NCI-H1105 (cell line): Measurements from ENCODE around the gene SAMD10.

Experiments
- DNase-seq: peaks from one replicate; lab custom pipeline; 2025; lab: John Stamatoyannopoulos, UW

The SAMD10 gene

DNA sequence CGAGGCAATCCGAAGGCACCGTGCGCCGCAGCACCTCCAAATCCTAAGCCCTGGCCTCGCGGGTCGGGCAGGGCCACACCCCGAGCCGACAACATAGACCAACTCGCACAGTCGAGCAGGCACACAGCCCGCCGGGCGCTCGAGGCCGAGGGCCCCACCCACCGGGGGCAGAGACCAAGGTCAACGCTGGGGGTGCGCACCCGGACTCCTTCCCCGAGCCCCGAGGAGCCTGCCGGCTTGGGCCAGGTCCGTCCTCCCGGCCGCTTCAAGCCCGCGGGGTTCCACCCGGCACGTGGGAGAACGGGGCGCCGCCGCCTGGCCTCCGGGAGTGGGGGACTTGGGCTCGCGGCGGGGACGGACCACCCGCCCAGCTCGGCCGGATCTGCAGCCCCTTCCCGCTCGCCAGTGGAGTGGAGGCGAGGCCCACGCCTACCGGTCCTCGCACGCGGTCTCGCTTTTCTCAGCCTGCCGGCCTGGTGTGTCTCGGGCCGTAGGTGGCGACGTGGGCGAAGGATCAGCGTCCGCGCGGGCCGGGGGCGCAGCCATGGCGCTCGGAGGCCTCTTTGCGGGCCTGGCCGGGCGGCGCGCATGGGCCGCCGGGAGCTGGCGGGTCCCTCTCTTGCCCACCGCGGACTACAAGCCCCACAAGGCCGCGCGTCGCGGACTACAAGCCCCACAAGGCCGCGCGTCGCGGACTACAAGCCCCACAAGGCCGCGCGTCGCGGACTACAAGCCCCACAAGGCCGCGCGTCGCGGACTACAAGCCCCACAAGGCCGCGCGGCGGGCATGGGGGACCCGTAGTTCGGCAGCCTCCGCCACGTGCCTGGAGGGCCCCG, 23.4 kb downstream of the SAMD10 start, which contains the start of gene UCKL1:
Gene UCKL1, minus strand, starts transcription at position 590 of the 837 bp plus-strand sequence. Its CDS starts 44 bp downstream, at position 546.
- peak; percentile 91 for DNase-seq

DNA sequence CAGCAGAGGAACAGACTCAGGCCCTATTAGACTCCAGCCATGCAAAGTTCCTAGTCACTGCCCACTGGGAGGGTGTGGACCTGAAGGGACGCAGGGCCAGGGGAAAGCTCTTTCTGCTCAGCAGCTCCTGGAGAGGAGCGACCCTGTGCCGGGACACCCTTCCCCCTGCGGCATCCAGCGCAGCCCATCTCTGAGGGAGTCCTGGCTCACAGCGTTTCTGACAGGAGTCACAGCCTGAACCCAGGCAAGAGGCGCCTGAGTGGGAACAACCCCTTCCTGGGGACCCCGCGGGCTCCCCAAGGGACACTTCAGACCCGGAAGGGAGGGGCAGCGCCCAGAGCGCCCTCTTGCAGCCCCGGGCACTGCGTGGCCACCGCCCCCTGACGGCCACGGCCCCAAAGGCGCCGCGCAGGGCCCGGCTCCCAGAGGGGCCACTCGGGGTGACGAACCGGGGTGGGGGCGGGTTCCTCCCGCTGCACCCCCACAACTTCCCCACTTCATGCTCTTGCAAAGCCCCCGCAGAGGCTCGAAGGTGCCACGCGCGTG, 24.1 kb downstream of the SAMD10 start:
- no peak for DNase-seq

DNA sequence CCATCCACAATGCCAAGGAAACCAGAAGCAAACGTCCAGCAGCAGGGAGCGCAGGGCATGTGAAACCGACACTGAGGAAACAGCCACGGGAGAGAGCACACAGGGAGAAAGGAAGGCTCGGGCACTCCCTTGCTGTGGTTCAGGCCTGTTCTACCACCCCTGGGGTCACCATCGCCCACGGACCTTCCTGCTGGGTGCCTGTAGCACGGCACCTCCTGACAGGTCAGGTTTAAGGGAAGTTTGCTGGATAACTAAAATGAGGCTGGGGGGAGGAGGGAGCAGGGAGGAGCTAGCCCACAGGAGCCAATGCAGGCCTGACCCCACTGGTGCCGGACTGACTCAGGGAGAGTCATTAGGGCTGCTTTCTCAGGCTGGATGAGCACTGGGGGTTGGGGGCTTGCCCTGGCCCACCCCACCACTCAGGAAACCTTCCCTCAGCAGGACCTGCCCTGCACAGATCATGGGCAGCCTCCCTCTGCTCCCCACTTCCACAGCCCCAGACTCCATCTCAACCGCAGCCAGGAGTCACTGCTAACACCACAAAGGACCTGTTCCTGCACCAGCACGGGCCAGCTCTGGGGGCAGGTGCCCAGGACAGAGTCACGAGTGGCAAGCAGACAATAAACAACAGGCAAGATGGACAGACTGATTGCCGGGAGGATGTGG, 25.5 kb downstream of the SAMD10 start:
- DNase-seq = no peak

DNA sequence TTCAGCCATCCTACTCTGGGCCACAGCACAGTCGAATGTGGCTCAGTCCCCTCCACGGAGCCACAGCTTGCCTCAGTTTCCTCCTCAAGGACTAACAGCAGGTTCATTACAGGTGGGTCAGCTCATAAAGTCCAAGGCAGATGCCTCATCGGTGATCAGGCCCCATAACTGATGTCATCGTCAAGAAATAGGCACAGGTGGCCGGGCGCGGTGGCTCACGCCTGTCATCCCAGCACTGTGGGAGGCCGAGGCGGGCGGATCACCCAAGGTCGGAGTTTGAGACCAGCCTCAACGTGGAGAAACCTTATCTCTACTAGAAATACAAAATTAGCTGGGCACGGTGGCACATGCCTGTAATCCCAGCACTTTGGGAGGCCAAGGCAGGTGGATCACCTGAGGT, 26.7 kb downstream of the SAMD10 start:
- no peak for DNase-seq

DNA sequence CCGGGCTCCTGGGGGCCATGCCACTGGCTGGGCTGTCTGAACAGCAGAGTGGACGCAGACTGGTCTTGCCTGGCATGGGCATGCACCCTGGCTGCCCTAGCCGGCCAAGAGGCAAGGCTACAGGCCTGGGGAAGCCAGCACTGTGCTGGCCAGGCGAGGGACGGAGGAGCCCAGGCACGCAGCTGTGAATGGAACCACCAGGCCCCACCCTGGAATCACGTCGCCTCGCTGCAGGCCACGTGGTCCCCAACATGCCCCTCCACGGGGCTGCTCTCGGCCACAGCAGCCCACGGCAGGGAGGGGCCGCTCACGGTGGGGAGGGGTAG, 27.3 kb downstream of the SAMD10 start:
- no peak for DNase-seq

DNA sequence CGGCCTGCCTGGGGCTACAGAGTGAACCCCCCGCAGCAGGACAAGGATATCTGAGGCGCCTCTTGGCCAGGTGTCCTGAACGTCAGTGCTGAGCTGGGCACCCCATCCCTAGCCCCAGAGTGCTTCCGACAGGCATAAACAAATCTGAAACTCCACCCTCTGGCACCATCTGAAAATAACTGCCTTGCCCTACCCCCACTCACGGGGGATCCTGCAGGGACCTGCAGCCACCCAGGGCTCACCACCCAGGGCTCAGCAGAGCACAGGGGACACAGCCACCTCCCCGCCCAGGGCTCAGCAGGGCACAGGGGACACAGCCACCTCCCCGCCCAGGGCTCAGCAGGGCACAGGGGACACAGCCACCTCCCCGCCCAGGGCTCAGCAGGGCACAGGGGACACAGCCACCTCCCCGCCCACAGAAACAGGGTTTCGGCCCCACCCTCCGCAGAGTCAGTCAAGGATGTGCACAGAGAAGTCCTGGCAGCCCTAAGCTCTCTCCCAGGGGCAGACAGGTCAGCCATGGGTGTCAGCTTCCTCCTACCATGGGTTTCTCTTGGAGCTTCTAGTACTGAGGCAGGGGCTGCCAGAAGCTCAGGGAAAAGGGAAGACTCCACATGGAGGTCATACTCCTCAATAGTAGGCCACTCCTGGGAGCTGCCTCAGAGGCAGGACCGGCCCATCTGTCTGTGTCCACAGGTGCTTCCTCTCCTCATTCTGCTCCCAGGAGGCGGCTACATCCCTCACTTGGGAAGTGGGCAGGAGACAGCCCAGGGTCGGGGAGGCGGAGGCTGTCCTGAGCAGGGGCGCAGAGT, 27.8 kb downstream of the SAMD10 start:
- no peak for DNase-seq

DNA sequence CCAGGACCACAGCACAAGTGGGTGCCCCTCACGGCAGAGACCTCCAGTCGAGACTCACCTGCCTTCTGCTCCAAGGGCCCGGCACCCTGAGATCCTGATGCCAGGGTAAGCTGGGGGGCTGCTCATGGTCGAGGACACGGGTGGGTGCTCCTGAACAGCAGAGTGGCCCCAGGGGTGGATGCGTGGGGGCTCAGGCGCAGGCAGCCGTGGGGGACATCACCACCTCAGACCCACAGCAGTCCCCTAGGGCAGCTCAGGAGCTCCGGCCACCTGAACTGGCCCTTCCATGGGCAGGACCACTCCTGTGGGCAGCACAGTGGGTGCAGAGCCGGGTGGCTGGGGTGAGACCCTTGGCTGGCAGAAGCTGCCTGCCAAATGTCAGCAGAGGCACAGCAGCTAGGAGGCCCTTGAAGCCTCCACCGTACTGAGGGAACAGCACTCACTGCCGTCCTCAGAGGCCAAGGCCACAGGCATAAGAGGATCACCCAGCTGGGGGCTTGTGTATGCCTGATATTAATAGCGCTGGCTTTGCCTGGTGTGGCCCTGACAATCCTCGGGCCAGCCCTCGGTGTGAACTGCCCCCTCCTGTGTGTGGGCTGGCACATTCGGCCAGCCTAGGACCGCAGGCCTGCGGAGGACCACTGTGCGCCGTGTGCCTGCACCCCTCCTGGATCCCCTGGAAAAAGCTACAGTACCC, 28.6 kb downstream of the SAMD10 start:
- no peak for DNase-seq

DNA sequence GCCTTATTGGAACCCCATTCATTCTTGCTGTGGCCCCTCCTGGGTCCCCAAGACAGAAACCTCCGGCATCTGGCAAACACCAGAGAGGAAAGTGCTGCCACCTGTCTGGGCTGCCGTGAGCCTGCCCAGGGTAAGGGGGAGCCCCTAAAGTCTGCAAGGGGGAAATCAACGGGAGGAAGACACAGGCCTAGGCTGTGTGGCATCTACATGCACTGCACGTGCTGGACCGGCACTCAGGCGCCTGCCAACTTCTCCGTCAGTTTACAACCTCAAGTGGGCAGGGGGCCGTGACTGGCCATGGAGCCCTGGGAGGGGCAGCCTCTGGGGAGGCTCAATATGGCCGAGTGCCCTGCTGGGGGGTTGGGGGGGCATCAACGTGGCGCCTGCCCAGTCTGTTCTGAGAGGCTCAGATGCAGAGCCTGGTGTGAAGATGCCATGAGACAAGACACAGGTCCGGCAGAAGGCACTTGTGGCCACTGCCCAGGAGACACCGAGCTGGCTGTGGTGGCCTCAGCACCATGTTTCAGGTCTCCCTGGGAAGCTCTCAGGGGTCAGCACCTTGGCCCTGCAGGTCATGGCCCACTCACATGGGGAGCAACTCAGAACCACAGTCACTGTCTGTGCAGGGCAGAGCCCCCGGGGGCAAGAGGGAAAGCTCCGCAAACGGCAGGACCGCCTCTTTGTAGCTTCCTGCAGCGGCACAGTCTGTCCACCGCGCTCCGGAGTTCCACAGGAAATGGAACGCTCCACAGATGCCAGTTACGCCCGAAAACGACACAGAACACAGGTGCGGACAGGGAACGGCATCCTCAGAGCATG, 31.6 kb downstream of the SAMD10 start:
- no peak for DNase-seq

DNA sequence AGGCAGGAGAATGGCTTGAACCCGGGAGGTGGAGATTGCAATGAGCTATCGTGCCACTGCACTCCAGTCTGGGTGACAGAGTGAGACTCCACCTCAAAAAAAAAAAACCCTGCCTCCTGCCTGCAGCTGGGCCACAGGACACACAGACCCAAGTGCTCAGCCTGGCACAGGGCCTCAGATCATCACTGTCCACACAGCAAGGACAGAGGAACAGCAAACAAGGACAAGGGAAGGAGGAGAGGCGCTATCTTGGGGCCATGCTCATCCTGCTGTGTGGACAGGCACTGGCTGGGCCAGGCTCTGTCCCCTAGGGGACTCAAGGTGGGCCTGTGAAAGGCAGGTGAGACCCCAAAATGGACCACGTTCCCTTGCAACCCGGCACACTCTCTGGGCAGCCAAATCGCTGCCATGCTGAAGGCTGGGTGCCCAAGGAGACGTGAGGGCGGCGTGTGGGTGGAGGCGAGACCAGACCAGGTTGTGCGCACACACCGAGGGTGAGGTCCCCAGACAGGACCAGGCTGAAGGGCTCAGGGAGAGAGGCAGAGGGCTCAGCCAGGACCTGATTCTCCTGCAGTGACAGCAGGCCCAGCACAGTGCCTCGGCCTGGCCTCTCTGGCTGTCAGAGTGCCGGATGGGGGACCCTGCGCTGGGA, 32.3 kb downstream of the SAMD10 start:
- no peak for DNase-seq

DNA sequence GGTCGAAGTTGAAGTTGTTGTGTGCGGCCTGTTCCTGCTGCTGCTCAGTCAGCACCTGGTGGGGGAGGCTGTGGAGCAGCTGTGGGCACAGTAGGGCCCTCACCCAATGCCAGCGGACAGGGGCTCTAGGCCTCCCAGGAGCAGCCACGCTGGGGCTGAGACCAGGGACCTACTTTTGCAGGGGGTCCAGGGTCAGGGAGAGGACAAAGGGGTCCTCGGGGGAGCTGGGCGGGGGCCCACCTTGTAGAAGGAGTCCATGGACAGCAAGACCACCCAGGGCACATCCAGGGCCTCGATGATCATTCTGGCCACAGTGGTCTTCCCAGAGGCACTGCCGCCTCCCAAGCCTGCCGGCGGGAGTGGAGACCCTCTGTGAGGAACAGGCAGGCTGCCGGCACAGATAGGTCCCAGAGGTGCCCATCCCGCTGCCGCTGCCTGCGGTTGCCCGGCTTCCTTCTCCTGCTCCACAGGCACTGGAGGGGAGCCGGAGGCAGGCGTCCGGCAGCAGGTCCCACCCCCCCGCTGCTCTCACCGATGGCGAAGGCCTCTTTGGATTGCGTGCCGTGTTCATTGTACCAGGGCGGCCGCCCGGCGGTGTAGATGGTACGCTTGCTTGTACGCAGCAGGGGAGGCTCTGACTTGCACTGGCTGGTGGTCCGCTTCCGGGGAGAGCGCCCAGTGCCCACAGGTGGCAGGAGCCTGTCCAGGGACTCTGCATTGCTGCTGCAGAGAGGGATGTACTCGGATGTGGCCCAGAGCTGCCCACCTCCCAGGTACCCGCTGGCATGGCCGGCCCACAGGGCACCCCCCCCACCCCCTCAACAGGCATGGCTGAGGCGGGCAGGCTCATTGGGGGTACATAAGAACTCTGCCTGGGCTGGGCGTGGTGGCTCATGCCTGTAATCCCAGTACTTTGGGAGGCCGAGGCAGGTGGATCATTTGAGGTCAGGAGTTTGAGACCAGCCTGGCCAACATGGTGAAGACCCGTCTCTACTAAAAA, 33.2 kb downstream of the SAMD10 start:
- DNase-seq = no peak

DNA sequence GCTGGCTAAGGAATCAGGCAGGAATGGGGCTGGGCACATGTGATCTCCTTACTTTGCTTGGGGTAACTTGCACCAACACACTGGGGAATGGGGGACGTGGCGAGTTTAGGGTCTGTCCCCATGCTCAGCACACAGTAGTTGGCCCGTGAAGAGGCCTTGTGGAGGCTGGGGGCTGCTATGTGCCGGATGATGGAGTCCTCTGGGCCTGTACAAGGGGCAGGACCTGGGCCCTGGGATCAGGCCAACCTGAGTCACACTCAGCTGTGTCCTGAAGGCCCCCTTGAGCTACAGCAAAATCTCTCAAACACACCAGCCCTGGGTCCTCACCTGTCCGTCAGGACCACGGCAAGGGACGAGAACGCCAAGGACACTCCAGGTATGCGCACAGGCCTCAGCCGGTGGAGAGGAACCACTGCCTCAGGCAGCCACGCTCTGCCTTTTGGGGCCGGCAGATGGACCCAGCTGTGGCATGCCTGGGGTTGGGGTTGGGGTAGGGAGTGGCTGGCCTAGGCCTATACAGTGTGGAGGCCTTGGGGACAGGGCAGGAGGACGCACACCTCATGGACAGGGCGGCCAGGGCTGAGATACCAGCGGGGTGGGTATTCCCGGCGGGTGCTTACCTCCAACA, 34.3 kb downstream of the SAMD10 start:
- no peak for DNase-seq

DNA sequence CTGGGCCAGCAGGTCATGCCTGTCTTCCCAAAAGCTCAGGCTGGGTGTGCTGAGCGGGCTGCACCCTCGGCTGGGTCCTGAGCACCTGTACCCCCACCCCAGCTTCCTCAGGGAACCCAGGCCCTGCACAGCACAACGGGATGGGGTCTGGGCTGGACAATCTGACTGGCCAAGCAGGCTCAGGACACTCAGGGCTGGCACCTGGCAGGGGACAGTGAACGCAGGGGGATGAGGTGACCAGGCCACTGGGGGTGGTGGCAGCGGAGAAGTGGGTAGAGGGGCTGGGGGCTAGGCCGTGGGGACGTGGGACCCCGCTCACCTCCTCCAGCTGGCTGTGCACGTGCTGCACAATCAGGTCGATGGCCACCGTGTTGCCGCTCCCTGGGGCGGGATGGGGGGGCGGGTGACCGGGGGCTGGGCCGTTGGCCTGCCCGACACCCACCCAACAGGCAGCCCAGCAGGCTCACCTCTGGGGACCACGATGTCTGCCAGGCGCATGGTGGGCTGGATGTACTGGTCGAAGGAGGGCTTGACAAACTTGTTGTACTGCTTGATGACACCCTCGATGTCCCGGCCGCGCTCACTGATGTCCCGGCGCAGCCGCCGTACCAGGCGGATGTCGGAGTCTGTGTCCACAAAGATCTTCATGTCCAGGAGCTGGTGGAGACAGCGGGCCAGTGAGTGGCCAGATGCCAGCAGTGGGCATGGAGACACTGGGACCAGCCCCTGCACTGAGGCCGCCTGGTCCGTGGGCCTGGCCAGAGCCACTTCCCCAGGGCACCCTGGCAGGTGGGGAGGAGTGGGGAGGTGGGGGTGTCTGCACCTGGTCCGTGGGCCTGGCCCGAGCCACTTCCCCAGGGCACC, 35.1 kb downstream of the SAMD10 start:
- no peak for DNase-seq

DNA sequence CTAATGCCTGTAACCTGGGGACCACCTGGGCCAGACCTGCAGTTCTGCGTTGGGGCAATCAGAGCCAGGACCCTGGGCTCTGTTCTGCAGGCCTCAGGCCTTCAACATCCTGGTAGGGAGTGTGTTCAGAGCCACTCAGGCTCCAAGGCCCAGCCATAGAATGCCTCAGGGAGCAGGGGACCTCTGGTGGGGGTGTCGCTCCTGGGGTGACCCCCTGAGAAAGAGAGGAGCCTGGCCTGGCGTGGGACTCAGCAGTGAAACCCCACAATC, 35.7 kb downstream of the SAMD10 start:
- no peak for DNase-seq

DNA sequence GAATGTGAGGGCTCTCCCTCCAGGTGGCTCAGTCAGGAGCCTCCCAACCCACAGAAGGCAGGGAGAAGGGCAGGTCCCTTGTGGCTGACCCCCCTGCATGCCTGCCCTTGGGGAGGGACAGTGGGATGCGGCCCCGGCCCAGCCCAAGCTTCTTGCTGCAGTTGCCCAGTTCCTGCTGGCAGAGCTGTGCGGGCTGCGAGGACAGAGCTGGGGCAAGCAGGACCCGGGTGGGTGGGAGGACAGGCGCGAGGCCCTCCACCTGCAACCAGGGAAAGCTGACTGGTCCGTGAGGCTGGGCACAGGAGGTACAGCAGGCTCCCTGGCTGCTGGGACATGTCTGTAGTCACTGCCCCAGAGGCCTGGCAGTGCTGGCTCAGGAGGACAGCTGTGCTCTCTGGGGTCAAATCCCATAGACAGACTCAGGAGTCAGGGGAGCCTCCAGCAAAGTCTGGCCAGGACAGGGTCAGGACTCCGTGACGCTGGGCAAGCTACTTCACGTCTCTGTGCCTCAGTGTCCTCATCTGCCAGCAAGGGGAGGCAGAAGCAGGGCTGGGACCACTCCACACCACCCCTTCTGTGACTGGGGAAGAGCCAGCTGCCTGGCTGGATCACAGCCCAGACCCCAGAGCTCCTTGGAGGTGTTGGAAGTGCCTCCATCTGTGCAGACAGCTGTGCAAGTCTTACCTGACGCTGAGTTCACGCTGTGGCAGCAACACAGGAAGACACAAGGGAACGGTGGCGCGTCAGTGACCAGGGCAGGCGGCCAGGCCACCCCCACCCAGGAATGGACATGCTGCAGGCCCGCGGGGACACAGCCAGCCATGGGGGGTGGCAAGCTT, 36.3 kb downstream of the SAMD10 start:
- no peak for DNase-seq

DNA sequence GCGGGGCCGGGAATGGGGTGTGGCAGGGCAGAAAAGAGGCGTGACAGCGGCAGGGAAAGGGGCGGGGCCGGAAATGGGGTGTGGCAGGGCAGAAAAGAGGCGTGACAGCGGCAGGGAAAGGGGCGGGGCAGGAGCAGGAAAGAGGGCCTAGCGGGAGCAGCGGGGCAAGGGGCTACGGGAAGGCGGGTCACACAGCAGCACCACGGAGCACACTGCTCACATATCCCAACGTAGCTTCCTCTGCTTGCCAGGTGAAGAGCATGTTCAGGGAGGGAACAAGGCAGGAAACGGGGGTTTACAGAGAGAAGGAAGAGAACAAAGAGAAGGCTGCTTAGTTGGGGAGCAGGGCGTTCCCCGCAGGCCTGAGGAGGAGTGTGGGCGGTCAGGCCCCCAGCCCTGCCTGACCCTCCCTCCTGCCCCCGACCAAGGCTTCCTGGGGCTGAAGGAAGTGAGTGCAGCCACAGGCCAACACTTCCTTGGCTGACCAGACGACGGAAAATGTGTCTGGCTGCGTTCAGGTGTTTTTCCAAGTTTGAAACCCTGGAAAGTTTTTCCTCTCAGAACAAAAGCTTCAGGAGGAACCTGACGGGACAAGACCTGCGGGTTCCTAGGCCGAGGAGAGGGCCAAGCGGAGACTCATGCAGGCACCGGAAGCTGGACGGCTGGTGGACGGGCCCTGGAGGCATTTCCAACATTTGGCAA, 37.0 kb downstream of the SAMD10 start:
- no peak for DNase-seq

DNA sequence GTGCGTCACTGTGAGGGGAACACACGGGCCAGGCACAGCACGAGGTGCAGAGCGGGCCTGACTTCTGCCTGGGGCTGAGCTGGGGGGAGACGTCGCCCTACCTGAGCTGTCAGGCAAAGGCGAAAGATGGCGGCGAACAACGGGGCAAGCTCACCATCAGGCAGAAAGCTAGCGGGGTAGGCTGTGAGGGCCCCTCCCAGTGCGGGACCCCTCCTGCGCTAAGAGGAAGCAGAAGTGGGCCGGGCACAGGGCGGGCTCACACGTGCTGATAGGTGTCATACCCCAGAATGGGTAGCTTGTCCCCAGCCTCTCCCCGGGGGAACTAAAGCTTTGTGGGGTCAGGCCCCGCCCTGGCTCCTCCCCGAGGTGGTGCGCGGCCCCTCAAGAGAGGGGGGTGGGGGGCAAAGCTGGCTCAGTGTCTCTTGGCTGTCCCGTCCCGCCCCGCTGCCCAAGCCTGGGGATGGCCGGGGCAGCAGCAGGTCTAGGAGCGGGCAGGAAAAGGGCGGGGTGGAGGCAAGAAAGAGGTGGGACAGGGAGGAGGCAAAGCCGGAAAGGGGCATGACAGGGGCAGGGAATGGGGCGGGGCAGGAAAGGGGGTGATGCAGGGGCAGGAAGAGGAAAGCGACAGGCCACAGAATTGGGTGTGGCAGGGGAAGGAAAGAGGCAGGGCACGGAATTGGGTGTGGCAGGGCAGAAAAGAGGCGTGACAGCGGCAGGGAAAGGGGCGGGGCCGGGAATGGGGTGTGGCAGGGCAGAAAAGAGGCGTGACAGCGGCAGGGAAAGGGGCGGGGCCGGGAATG, 38.0 kb downstream of the SAMD10 start:
- no peak for DNase-seq
